ENCODE data around the gene SURF6.

- no peak for TF ChIP-seq CTCF (IDR thresholded peaks at IDR 0.05; ENCODE audit: low read depth, low read length, poor library complexity, severe bottlenecking)
- TF ChIP-seq EZH2phosphoT487 (IDR thresholded peaks at IDR 0.05; ENCODE audit: borderline replicate concordance, low read length) = no peak
Observed at GRCh38 chr9:133320421-133320881, 15.5 kb downstream of the SURF6 start.
